ENCODE data around the gene LRFN3. TPM values are rescaled to one million over a fixed set of nuclear protein-coding genes. Genes with fewer than 3 reads are reported as not detected.

The LRFN3 gene
- total and polyA plus RNA-seq, 2 of the 4 experiments (the other 2 are of a cell fraction): 0.36 to 4.8 TPM

DNA sequence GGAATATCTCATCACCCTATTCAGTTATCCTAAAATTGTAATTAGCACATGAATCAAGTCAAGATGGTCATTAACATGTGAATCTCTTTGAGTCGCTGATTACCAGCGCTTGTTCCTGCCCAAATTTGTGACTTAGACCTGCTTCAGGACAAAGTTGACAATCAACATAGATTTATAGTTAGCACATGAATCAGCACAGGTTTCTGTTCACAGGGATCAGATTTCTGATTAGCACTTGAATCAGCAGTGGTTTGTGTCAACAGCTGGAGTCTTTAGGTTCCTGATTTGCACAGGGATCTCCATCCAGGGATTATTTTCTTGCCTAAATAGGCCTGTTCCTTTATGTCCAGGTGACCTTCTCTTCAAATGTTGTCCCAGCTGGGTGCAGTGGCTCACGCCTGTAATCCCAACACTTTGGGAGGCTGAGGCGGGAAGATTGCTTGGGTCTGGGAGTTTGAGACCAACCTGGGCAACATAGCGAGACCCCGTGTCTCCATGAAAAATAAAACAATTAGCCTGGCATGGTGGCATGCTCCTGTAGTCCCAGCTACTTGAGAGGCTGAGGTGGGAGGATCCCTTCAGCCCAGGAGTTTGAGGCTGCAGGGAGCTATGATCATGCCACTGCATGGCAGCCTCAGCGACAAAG is 3.8 kb upstream of the LRFN3 start:
- Histone ChIP-seq H2BK20ac (ENCODE audit: low read depth, low read length) (no peak overlapping the region), H3K4ac (ENCODE audit: low read depth, low read length) (no peak overlapping the region), H3K56ac (ENCODE audit: extremely low read depth, insufficient read depth, low read length) (no peak overlapping the region), H3K9me3 (ENCODE audit: control insufficient read depth, insufficient read depth, low read length) (no peaks in the 10 kb centered on the region), H3K27me3 (ENCODE audit: control insufficient read depth, insufficient read depth, low read length) (no peaks in the 10 kb centered on the region), H2BK120ac (ENCODE audit: low read depth, low read length) (no peak overlapping the region), H4K91ac (ENCODE audit: insufficient read depth, low read depth, low read length) (no peak overlapping the region), H4K8ac (ENCODE audit: low read depth in 2 of 2, low read length in 2 of 2) (no peak overlapping the region), H3K4me3 (ENCODE audit: insufficient read depth, low read depth, low read length) (no peak overlapping the region), H3K36me3 (ENCODE audit: control insufficient read depth, insufficient read depth, low read length) (no peaks in the 10 kb centered on the region), H3K14ac (replicated peaks; ENCODE audit: low read depth, low read length) (no peak overlapping the region), H3K23ac (ENCODE audit: low read depth, low read length) (no peak overlapping the region), H2AK9ac (replicated peaks; ENCODE audit: low read depth, low read length, poor library complexity) (no peak overlapping the region), H2AFZ (replicated peaks; ENCODE audit: low read length, poor library complexity) (no peak overlapping the region), H2BK15ac (ENCODE audit: low read depth, low read length) (no peak overlapping the region), H3K4me2 (ENCODE audit: low read depth, low read length) (no peak overlapping the region), H3K27ac (ENCODE audit: insufficient read depth, low read length) (no peak overlapping the region), H2BK5ac (ENCODE audit: low read depth, low read length, poor library complexity, severe bottlenecking) (no peak overlapping the region), H3K9ac (ENCODE audit: low read depth, low read length) (no peak overlapping the region), H3K4me1 (ENCODE audit: control insufficient read depth, insufficient read depth, low read length) (peaks cover 4% of the 10 kb centered on the region; the same call in 1 of the 2 replicates), H3K18ac (ENCODE audit: low read depth, low read length) (no peak overlapping the region), H3K79me1 (ENCODE audit: low read depth in 1 of 2, low read length in 2 of 2) (peaks cover 12 to 16% of the 10 kb centered on the region in 2 experiments; a peak in 3 of 4 replicates), H2AK5ac (ENCODE audit: low read depth, low read length) (no peak overlapping the region), H3K9me1 (ENCODE audit: insufficient read depth, low read length) (no peaks in the 10 kb centered on the region), H4K20me1 (ENCODE audit: insufficient read depth, low read length) (0 out of 2 replicates have a peak, but pooled peaks cover 4% of the 10 kb centered on the region), H4K5ac (ENCODE audit: low read depth, low read length) (no peak overlapping the region)
- DNase-seq: no peak
- dilution Hi-C loops (cut with HindIII; ENCODE audit: low sequenced_read_pairs, unreplicated experiment): no loop called here
- BruUV-seq (replicated peaks): no TSS peak
- POLR2A ChIA-PET (ENCODE audit: unreplicated experiment): no interaction called here
- in situ Hi-C loops (cut with MboI; ENCODE audit: low sequenced_read_pairs): loop anchor here (5.0 kb wide), 1 partner anchor 45 kb away; no protein-coding TSS in a partner anchor
- TF ChIP-seq RAD21 (IDR thresholded peaks at IDR 0.05; ENCODE audit: low read length): no peak
- no peak for TF ChIP-seq RCOR1 (IDR thresholded peaks at IDR 0.05; ENCODE audit: insufficient replicate concordance, low read length)
- TF ChIP-seq MAZ (IDR thresholded peaks at IDR 0.05; ENCODE audit: borderline replicate concordance, low read depth, low read length): no peak
- no peak for TF ChIP-seq MXI1 (IDR thresholded peaks at IDR 0.05; ENCODE audit: borderline replicate concordance, low read depth, low read length)
- TF ChIP-seq NFE2L2 (IDR thresholded peaks at IDR 0.05; ENCODE audit: low read depth, low read length): no peak
- TF ChIP-seq, protein P1, sequence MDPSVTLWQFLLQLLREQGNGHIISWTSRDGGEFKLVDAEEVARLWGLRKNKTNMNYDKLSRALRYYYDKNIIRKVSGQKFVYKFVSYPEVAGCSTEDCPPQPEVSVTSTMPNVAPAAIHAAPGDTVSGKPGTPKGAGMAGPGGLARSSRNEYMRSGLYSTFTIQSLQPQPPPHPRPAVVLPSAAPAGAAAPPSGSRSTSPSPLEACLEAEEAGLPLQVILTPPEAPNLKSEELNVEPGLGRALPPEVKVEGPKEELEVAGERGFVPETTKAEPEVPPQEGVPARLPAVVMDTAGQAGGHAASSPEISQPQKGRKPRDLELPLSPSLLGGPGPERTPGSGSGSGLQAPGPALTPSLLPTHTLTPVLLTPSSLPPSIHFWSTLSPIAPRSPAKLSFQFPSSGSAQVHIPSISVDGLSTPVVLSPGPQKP (IDR thresholded peaks at IDR 0.05; ENCODE audit: borderline replicate concordance, low read depth, low read length): no peak
- no peak for TF ChIP-seq CTCF (conservative IDR thresholded peaks at IDR 0.05; ENCODE audit: low read depth, low read length)
- TF ChIP-seq MAFK (IDR thresholded peaks at IDR 0.05; ENCODE audit: low read depth, low read length): no peak
- no peak for TF ChIP-seq BHLHE40 (IDR thresholded peaks at IDR 0.05; ENCODE audit: low read depth, low read length)
- TF ChIP-seq FOS (IDR thresholded peaks at IDR 0.05; ENCODE audit: low read depth, low read length): no peak
- WGBS, 2 experiments (ENCODE audit: extremely low coverage in 2 of 2, insufficient read length in 1 of 2): no CpG with 5 or more reads among the region's 7 CpGs
- ATAC-seq (ENCODE audit: low read depth): no peak
- CTCF ChIA-PET: interaction anchor here (1.4 kb wide), 1 partner anchor 50 kb away, joined by 4 read pairs; no protein-coding TSS in a partner anchor
- intact Hi-C loops (cut with micrococcal nuclease): loop anchor here (5.0 kb wide), 1 partner anchor 175 kb away; the partner anchor contains the start of genes HSPB6 and PROSER3
